NCI-H748 (cell line): ENCODE measurements around the gene ARG2.
A peak's percentile ranks its signal among the peaks of the same experiment; 100 is the strongest.

Experiments used
- DNase-seq: peaks from one replicate; lab custom pipeline; 2025; ENCODE audit not compliant: unreplicated experiment; lab: John Stamatoyannopoulos, UW

Gene ARG2

DNA sequence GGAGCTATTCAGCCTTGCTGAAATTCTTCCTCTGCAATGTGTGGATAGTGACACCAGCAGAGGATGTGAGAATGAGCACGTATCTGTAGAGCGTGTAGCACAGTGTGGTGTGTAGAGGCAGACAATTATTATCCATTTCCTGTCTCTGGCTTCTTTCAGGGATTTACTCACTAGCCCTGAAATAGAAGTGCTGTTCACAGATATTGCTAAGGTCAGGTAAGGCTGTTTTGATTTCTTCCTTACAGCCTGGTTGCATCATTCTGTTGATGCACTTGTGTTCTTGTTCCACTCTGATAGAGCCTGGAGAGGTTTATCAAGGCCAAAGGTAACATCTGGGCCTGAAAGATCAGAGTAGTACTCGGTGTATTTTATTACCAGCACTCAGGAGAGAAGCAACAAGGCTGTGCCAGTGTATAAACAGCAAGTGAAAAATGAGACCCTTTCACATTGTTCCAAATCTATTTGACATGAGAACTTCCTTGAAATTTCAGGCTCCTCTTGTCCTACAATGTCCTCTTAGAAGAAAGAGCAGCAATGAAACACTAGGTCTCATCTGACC lies 16.7 kb downstream of the ARG2 start:
- DNase-seq = no peak

DNA sequence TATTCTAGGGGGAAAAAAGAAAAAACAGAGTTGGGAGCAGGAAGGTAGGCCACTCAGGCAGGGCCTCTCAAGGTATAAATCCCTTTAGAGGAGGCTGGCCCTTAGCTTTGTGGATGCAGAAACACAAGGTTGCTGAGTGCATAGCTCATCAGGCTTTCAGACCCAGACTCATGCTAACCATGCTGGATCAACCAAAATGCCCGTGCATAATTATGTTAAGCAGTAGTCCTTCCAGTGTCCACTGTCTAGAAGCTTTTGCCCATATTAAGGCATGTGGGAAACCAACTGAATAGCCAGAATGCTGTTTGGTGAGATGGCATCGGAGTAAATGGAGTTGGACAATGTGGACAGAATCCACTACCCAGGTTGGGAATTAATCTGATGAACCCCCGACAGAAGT lies 18.9 kb downstream of the ARG2 start:
- no peak for DNase-seq

DNA sequence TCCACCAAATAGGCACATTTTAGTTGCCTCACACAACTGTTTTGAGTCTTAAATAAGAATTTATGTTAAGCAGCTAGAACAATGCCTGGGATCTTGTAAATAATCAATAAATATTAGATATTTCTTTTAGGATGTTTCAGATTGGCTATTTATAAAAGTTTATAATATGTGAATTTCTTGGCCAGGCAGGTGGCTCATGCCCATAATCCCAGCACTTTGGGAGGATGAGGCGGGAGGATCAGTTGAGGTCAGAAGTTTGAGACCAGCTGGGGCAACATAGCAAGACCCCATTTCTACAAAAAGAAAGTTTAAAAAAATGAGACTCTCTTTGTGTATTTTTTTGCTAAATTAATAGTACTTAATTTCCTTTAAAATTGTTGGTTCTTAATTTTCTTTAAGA lies 21.8 kb downstream of the ARG2 start:
- no peak for DNase-seq

DNA sequence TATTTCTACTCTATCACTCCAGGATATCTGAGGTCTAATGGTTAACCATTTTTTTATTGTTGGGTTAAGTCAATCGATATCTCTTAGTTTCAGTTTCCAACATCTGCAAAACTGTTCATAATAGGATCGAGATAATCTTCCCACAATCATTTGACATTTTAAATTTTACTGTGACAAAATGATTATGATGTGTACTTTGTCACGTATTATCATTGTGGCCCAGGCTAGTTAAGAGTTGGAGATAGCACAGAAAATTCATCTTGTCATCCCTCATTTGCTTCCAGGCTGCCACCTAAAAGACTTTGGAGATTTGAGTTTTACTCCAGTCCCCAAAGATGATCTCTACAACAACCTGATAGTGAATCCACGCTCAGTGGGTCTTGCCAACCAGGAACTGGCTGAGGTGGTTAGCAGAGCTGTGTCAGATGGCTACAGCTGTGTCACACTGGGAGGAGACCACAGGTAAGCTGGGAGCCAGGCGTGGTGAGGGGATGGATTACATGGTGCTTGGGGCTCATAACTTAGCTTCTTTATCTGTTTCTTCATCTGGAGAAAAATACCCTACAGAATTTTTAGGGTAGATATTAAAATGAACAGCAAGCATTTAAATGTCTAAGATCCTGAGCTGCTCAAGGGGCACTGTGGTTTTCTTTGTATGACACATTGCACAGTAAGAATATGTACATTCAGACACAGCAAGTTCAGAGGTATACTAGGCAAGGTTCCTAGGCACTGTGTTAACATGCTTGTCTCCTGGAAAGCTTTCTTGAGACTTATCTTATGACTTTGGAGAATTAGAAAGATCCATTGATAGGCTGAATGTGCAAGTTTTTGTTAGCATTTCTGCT lies 22.4 kb downstream of the ARG2 start:
- no peak for DNase-seq

DNA sequence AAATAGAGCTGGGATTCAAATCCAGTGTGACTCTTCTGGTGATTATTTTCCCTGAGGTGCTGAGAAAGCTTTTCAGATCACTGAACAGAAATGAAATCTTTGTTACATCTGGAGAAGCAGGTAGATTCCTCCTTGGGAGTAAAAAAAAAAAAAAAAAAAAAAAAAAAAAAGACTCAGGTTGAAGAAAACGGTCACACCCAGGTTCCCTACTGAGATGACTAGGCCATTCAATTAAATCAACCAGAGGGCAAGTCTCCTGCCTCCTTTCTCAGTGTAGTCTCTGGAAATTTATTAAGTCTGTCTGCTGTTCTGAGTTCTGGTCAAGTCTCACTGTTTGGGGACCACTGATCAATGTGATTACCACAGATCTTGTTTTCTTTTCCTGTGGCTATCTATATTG lies 24.0 kb downstream of the ARG2 start:
- DNase-seq = no peak

DNA sequence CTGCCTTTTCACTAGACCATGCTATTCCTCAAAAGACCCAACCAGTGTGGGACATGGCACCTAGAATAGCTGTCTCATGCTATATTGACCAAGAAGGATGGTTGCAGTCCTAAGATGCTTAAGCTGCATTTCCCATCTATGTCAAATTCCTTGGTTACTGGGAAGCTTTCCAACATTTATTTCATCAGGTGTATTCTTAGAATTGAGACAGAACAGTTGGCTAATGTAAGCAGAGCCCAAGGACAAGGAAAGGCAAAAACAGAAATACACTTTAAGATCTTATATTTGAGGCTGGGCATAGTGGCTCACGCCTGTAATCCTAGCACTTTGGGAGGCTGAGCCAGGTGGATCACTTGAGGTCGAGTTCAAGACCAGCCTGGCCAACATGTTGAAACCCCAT lies 24.7 kb downstream of the ARG2 start:
- no peak for DNase-seq

DNA sequence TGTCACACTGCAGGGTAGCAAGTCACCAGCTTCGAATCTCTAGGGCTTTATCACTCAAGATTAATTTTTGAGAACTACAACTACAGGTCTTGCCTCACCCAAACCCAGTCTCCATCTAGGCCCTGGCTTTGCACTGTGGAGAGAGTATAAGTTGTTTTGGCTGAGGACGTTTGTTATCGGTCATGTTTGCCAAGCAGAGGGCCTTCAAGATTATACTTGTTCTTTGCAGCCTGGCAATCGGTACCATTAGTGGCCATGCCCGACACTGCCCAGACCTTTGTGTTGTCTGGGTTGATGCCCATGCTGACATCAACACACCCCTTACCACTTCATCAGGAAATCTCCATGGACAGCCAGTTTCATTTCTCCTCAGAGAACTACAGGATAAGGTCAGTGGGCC lies 25.7 kb downstream of the ARG2 start:
- no peak for DNase-seq

DNA sequence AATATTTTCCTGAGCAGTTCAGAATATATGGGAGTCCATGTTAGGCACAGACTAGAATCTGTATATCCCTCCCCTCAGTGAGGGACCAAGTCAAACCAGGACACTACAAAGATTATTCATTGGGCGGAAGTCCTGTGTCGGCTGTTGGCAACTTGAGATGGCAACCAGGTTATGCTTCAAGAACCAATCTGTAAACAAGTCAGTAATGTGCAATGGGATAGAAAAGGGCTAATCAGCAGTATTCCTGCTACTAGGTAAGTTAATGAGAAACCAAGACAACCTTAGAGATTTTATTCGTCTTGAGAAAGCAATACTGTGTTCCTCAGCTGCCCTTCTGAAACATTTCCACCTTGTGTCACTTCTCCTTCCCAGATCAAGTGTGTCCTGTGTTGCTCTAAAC lies 26.4 kb downstream of the ARG2 start:
- no peak for DNase-seq

DNA sequence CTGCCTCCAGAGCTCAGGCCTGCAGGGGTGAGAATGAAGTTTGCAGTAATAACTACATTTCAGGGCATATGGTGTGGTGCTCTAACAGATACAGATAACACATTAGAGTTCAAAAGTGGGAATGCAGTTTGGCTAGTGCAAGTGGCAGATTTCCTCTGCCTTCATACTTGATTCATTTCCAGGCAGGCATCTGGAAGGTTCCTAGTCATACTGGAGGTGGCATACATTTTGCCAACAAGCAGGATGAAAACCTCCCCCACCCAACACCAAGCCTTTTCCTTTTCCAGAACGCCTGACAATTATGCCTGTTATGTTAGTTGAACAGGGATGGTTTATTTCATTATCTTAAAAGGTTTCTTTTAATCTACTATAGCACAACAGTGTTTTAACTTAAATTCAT lies 30.4 kb downstream of the ARG2 start:
- no peak for DNase-seq

DNA sequence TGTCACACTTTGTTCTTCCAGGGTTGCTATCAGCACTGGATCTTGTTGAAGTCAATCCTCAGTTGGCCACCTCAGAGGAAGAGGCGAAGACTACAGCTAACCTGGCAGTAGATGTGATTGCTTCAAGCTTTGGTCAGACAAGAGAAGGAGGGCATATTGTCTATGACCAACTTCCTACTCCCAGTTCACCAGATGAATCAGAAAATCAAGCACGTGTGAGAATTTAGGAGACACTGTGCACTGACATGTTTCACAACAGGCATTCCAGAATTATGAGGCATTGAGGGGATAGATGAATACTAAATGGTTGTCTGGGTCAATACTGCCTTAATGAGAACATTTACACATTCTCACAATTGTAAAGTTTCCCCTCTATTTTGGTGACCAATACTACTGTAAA lies 31.0 kb downstream of the ARG2 start:
- no peak for DNase-seq

DNA sequence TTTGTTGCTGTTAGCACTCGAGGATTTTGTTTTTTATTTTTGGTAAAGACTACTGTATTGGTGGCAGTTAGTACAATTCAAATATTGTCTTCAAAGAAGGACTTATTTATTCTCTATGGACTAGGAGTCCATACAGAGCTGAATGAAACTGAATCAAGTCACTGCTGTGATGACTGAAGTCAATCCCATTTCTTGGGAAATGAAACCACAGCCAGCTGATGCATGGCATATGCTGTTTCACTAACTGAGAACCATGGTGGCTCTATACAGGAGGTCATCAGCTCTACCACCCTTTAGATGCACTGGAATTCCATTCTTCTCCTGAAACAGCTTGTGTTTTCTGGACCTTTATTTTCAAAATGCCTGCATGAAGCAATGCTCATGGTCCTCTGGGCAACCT lies 32.5 kb downstream of the ARG2 start:
- no peak for DNase-seq

DNA sequence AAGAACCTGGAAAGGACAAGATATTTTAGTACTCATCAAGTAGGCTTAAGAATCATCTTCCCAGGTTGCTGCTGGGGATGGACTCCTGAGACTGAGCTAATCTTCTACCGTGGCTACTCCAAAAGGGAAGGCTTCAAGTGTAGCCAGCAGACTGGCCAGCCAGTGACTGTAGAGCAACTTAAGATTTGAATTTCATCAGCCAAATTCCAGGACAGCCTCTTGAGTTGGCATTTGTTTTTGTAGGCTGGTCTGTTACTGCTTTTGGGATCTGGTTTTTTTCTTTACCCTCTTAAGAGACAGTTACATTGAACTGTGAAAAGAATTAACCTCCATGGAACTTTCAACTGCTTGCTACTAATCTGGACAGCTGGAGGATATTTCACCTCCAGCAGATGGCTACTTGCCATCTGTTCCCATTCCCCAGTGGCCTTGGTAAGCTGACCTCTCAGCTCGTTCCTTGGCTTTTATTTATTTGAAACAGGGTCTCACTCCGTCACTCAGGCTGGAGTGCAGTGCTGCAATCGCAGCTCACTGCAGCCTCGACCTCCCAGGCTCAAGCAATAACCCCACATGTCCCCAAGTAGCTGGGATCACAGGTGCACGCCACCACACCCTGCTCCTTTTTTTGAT lies 34.0 kb downstream of the ARG2 start:
- DNase-seq = no peak

DNA sequence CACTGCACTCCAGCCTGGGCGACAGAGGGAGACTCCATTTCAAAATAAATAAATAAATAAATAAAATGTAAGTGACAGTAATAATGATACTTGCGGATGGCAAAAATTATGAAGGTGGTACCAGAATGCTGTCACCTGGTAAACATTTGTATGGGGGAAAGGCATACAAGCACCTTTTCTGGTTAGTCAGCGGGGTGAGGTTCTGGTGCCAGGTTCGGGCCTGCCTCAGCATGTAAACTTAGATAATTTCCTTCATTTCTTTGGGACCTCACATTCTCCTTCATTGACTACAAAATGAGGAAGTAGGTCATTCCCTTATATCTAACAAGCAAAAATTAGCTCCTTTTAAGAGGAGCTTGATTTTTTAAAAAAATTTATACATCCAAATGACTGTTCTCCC lies 43.9 kb downstream of the ARG2 start:
- DNase-seq = no peak

DNA sequence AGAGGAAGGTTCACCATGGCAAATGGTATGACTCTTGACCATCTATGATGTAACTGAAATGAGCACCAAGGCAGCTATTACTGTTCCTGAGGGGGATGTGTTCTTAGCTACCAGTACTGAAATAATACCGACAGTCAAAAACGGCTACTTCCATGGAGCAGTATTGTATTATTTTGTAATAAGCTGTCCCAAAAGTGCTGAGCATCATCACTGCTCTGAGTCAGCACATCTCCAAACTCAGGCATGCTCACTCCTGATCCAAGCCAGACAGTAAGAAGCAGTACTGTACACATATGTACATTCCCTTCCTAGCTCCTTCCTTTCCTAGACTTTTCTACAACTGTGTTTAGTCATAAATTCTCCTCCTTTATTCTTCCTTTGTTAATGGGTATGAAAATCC lies 46.1 kb downstream of the ARG2 start:
- no peak for DNase-seq

DNA sequence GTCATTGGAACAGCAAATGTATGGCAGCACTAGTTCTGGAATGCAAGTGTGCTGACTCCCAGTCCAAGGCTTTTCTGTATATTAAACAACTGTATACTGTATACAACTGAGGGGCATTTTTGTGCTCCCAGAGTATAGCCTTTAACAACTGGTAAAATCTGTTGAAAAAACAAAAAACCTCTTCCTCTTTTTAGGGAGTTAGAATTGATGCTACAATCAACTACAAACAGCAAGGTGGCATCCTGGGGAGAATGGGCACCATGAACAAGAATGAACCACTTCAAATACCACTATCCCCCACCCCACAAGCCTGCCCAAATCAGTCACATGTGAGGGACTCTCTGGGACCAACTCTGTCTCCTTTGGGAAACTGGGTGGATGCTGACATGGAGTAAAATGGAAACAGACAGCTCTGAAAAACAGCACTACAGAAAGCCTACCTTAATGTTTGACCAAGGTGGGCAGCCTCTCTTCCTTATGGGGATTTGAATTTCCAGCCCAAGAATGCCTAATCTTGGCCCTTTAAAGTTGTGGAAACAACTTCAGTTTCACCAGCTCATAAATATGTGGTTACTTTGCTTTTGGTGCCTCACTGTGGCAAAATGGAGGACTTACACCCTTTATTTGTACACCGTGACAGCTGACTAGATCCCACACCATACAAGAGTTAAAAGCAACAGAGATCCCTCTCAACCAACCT lies 47.2 kb downstream of the ARG2 start:
- peak; percentile 49 for DNase-seq

DNA sequence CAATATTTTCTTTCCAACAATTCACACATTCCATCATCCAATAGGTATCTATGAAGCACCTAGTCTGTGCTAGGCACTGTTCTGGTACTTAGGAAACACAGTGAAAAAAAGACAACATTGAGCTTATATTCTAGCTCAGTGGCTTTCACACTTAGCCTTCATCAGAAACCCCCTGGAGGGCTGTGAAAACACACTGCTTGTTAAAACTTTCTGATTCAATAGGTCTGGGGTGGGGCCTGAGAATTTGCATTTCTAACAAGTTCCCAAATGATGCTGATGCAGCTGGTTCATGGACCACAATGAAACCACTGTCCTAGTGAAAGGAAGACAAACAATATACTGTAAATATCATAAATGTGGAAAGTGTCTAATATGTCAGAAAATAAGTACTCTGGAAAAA lies 48.8 kb downstream of the ARG2 start:
- peak; percentile 46 for DNase-seq

DNA sequence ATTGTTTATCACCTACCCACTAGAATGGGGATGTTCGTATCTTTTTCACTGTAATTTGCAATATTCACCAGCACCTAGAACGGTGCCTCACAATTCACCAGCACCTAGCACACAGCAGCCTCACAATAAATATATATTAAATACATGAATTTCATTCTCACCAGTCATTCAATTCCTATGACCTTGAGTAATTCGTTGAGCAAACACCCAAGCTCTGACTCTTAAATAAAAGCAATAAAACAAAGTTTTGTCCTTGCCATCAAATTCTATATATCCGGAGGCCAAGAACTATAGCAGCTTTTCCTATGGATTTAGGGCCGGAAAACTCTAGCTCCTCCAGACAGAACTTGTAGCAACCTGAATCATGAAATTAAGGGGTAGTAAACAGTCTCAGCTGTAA lies 53.7 kb downstream of the ARG2 start:
- DNase-seq = no peak

DNA sequence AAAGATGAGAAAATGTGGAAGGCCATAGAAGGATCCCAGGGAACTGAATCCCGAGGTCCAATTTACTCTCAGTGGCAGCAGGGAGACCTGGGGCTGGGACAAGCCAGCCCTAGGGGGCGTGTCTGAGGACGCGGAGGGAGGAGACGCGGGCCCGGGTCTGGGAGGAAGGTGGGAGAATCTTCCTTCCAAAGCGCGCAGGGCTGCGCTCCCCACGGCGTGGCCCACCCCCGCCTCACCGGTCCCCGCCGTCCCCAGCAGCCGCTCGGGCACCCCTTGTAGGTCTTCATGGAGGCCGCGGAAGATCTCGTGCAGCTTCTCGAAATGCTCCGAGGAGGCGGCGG lies 54.4 kb downstream of the ARG2 start:
- peak; percentile 85 for DNase-seq

DNA sequence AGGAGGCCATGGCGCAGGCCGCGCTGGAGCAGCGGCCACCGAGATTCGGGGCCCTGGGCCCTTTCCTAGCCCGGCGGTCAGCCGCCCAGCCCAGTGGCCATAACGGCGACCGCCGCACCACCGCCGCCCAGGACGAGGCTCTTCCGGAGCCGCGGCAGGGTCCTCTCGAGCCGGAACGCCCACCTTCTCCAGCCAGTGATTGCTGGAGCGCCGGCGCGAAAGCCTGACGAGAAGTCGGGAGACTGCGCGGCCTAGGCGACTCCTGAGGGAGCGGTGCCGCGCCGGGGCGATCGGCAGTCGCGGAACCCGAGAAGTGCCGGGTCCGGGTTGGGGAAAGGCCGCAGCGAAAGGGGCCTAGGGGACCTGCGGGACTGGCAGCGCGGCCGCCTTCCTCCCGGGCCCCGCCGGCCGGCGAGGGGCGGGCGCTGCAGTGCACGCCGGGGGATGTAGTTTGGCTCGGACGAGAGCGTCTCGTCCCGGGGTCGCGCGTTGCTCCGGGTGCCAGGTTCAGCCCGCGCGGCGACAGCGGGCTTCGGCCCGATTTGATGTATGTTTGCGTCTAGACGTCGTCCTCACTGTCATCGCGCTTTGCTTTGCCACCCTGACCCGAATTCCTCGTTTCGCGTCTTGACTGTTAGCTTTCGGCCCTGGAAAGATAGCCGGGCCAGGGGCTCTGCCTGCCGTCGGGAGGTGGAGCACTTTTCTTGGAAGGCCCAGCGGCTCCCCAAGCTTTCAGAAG lies 54.9 kb downstream of the ARG2 start, which contains the start of gene VTI1B:
Gene VTI1B, minus strand, starts transcription at position 153 of the 739 bp plus-strand sequence. Its CDS starts 143 bp downstream, at position 10.
- peak; percentile 84 for DNase-seq

DNA sequence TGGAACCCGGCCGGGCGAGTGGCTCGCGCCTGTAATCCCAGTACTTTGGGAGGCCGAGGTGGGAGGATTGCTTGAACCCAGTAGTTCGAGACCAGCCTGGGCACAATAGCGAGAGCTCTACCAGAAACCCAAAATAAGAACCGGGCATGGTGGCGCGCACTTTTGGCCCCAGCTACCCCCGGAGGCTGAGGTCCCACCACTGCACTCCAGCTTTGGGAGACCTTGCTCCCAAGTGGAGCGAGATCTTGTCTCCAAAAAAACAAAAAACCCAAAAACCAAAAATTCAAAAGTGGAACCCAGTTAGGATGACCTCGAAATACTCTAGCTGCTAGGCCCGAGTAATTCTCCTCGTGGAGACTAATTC lies 55.5 kb downstream of the ARG2 start:
- DNase-seq = peak; percentile 6

DNA sequence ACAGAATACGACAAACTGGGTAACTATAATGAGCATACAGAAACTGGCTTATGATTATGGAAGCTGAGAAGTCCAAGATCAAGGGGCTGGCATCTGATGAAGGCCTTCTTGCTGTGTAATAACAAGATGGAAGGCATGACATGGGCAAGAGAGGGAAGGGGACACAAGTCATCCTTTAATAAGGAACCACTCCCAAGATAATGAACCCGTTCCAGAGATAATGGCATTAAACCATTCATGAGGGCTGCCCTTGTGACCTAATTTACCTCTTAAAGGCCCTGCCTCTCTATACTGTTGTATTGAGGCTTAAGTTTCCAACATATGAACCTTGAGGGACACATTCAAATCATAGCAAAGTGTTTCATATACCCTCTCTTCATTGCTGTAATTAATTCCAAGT lies 59.3 kb downstream of the ARG2 start:
- DNase-seq = no peak
